HCT116 (cell line): ENCODE results near the gene DKK2.

Experiments
- CTCF ChIP-seq, 3 experiments: fragments of 200-600 bp in 1 of 3; sonication (generic) in 1 of 3; IDR thresholded peaks in 2 of 3; conservative IDR thresholded peaks in 1 of 3; 2 replicates each; pipeline ENCODE4 v1.5.1; 2012 to 2017; ENCODE audit warnings: low read depth in 2 of 3, low read length in 2 of 3, antibody characterized with exemption in 1 of 3, borderline replicate concordance in 1 of 3, control low read depth in 1 of 3, mild to moderate bottlenecking in 1 of 3, mixed read lengths in 1 of 3, mixed run types in 1 of 3, moderate library complexity in 1 of 3; ENCODE audit not compliant: insufficient read depth in 1 of 3
- ELF1 ChIP-seq: IDR thresholded peaks from 2 replicates; pipeline ENCODE4 v1.6.1; 2012; ENCODE audit warnings: low read depth, borderline replicate concordance
- EZH2 ChIP-seq: fragments of 200-600 bp; sonication (generic); IDR thresholded peaks from 2 replicates; pipeline ENCODE4 v1.6.1; 2017; ENCODE audit warnings: antibody characterized with exemption, mixed run types
- JUND ChIP-seq: IDR thresholded peaks from 2 replicates; pipeline ENCODE4 v1.6.1; 2012
- MAX ChIP-seq: IDR thresholded peaks from 2 replicates; pipeline ENCODE4 v1.6.1; 2012
- POLR2A ChIP-seq: IDR thresholded peaks from 2 replicates; pipeline ENCODE4 v1.7.0; 2011; ENCODE audit warnings: borderline replicate concordance; ENCODE audit not compliant: insufficient read depth, insufficient read length; ENCODE audit errors: extremely low read depth
- POLR2AphosphoS5 ChIP-seq: IDR thresholded peaks from 2 replicates; pipeline ENCODE4 v1.6.1; 2011; ENCODE audit warnings: mild to moderate bottlenecking, low read depth, low read length, moderate library complexity
- REST ChIP-seq: IDR thresholded peaks from 2 replicates; pipeline ENCODE4 v1.6.1; 2012; ENCODE audit warnings: low read depth
- YY1 ChIP-seq: IDR thresholded peaks from 2 replicates; pipeline ENCODE4 v1.6.1; 2011; ENCODE audit warnings: low read length, low read depth, moderate library complexity, mild to moderate bottlenecking; ENCODE audit not compliant: insufficient replicate concordance; ENCODE audit errors: extremely low read depth
- ZNF274 ChIP-seq: fragments of 200-500 bp; sonication (Bioruptor generic); IDR thresholded peaks from 2 replicates; pipeline ENCODE4 v1.6.1; 2014; ENCODE audit warnings: mild to moderate bottlenecking, low read depth, low read length, inconsistent platforms

GRCh38 chr4:107008115-107008514 lies 28.0 kb downstream of the DKK2 start:
- TF ChIP-seq ZNF274 (no peak), YY1 (no peak), JUND (no peak), POLR2A (no peak), EZH2 (no peak), ELF1 (no peak), CTCF (IDR thresholded peaks at IDR 0.05 in 2 of 3, conservative IDR thresholded peaks at IDR 0.05 in 1 of 3; ENCODE audit: borderline replicate concordance in 1 of 3, insufficient read depth in 1 of 3, low read depth in 2 of 3, low read length in 2 of 3) (no peak), POLR2AphosphoS5 (no peak), REST (no peak), MAX (no peak)
